GM18499 (cell line): ENCODE data around the gene TCF7L2.

ENCODE experiments used
- ATAC-seq: cut with Tn5 transposase; IDR thresholded peaks from one replicate; pipeline ENCODE4 v1.9.1; 2021; ENCODE audit warnings: moderate number of reproducible peaks; ENCODE audit not compliant: insufficient read depth, unreplicated experiment

The TCF7L2 gene

GRCh38 chr10:112949875-112950507, at the start of gene TCF7L2:
TSS of gene TCF7L2 (plus strand) at chr10:112950247. CDS start at chr10:112950757, 510 bp downstream.
- no peak for ATAC-seq

DNA sequence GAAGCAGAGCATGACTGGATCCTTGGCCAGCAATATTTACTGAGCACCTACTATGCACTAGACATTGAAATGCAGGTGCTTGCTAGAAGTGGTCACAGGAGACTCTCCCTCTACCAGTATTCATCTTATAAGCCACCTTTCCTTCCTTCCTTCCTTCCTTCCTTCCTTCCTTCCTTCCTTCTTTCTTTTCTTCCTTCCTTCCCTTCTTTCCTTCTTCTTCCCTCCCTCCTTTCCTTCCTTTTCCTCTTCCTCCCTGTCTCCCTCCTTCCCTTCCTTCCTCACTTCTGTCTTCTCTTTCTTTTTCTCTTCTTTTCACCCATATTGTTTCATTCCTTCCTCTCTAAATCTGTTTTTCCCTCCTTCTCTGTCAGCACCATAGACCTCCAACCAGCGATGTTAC, 47.3 kb upstream of the TCF7L2 start:
- ATAC-seq: no peak

GRCh38 chr10:112904000-112904399, 46.0 kb upstream of the TCF7L2 start:
- no peak for ATAC-seq

- no peak for ATAC-seq
Observed at GRCh38 chr10:112906945-112907344, 43.1 kb upstream of the TCF7L2 start.

- no peak for ATAC-seq
Observed at GRCh38 chr10:112907893-112908292, 42.2 kb upstream of the TCF7L2 start.

DNA sequence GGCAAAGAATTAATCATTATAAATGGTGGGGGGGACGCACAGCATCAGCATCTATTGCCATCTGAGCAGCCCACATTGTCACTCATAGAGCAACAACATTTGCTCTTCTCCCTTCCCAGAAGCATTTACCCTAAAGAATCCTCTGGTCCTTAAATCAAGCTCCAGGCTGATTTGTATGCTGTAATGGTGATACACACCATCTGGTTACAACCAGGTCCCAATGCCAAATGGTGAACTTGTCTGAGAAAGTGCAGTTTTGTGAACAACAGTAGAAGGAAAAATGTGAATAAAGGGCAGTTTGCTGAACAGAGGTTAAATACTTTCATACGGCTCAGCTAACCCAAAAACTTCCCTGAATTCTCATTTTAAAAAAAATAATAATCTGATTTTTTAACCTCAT, 38.8 kb upstream of the TCF7L2 start:
- no peak for ATAC-seq

- no peak for ATAC-seq
Observed at GRCh38 chr10:112912410-112912928, 37.6 kb upstream of the TCF7L2 start.

DNA sequence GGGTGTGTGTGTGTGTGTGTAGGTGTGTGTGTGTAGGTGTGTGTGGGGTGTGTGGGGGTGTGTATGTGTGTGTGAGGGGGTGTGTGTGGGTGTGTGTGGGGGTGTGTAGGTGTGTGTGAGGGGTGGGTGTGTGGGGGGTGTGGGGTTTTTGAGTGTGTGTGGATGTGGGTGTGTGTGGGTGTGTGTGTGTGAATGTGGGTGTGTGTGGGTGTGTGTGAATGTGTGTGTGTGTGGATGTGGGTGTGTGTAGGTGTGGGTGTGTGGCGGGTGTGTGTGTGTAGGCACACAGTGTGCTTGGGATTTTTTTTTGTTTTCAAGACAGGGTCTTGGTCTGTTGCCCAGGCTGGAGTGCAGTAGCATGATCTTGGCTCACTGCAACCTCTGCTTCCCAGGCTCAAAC, 36.8 kb upstream of the TCF7L2 start:
- no peak for ATAC-seq

DNA sequence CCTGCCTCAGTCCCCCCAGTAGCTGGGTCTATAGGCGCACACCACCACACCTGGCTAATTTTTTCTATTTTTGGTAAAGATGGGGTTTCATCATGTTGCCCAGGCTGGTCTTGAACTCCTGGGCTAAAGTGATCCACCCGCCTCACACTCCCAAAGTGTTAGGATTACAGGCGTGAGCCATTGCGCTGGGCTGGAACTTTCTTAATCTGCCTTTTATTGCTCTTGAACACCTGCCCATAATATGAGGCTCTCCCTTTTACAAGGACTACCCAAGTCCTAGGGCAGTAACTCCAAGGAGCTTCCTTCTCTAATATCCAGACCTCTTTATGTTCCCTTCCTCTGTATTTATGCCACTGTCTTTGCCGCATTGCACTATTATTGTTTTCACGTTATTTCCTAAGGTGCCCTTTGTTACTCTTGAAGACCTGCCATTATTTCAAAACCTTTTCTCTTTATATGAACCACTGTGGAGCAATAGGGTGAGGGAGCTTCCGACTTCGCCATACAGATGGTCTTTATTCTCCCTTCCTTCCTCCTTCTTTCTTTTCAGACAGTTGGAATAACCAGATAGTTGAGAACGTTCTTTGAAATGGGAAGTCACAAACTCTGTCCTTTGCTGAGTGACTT, 36.3 kb upstream of the TCF7L2 start:
- ATAC-seq: no peak

GRCh38 chr10:112914288-112914952, 35.6 kb upstream of the TCF7L2 start:
- ATAC-seq: no peak

DNA sequence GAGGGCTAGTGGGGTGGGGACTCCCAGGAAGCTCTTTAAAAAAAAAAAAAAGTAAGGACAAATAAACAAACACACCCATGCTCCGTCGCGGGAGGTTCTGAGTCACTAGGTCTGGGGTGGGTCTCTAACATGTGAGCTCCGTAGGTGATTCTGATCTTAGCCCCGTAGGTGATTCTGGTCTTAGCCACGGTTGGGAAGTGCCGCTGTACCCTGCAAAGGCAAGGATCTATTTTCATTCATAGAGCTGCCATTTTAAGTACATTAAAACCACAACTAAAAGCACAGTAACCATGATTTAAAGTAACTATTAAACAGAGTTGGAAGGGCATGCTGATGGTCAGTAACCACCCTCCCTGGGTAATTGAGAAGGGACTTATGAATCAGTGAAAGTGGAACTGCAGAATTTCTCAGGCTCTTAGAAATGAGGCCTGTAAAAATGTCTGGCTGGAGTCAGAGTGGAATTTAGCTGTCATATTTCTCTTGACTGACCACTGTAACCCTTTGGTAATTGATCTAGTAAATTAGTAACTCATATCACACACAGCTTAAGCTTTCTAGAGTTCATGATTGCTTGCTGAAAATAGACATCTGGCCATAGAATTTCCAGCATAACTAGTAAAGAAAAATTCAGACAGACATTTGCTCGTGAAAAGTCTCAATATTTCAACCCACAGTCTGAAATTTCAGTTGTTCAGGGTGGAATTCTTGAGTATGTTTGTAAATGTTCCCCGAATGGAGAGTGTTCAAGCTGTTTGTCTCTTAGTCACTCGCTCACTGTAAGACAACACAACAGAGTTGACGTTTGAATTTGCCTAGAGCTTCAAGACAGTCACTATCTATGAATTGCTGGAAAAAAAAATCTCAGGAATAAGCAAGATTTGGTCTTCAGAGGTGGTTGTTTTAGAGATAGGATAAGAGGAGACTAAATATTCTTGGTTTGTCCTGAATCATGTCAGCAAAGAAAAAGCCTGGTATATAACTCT, 34.2 kb upstream of the TCF7L2 start:
- ATAC-seq: no peak

- ATAC-seq: no peak
Observed at GRCh38 chr10:112917681-112918080, 32.4 kb upstream of the TCF7L2 start.

DNA sequence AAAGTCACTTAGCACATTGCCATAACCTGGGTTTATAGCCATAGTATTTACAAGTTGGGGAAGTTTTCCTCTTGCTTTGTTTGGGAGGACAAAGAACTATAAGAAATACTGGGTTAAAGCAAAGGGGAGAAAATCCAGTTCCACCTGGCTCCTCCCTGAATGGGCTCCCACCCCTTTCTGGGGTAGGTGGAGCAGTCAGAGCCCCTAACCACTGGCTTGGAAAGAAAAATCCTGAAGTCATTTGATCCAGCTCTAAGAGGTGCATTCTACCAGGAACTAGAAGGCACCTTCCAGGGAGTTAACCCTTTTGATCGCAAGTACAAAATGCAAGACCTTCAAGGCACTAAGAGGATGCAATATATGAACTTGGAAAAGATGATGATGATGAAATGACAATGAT, 31.3 kb upstream of the TCF7L2 start:
- ATAC-seq: no peak

DNA sequence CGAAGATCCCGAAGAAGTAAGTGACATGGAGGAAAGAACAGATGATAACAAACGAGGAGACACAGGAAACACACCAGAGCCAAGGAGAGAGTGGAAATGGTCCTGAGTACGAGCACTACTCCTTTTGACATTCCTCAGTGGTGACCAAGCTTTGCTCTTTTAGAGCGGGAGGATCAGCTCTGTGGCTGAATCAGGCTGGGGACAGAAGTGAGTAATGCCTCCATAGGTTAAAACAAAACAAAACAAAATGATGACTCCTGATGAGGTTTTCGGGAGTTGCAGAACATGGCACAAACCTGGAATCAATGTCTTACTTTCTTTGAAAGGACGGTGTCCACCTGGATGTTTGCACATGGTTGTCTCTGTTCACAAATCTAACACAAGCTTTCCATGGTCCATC, 30.3 kb upstream of the TCF7L2 start:
- no peak for ATAC-seq

DNA sequence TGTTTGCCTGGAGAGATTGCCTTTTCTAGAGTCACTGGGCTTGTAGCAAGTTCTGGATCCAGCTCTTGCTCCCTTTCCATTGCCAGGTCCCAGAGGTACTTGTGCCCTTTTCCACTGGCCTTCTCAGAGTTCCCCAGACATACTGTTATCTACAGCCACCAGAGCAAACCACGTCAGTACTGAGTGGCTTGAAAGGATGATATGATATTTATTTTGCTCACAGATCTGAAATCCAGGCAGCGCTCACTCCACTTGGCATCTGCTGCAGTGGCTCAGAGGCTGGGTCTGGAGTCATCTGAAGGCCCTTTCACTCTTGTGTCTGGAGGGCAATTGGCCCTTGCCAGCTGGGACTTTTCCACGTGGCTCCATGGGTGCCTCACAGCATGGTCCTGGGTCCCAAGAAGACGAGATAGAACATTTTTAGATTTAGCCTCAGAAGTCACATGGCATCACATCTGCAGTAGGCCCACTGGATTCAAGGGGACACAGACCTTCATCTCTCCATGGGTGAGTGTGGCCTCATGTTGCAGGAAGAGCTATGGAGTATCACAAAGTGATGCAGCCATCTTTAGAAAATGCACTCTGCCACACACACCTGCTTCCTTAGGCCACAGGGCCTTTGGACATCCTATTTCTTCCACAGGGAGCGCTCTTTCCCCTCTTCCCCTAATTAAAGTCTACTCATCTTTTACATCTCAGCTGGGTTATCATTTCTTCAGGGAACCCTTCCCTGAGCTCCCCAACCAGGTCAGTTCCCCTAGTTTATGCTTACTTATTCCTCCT, 22.9 kb upstream of the TCF7L2 start:
- no peak for ATAC-seq

DNA sequence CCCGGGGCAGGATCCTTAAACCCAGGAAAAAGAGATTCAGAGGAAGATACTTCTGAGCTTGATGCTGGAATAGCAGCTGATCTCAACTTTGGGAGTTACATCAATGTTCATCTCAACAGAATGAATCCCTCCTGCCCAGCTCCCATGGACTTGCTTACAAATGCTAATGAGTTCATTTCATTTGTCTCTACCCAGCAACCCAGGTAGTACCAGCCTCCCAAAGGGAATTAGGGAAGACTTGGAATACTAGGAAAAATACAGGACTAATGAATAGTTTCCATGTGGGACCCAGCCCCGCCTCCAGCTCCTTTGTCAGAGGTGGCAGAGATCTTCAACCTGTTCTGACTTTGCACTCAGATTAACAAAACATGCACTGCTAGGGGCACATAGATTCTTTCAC, 22.1 kb upstream of the TCF7L2 start:
- no peak for ATAC-seq

GRCh38 chr10:112932658-112933057, 17.4 kb upstream of the TCF7L2 start:
- no peak for ATAC-seq

GRCh38 chr10:112934193-112934592, 15.9 kb upstream of the TCF7L2 start:
- ATAC-seq: no peak

- no peak for ATAC-seq
Observed at GRCh38 chr10:112938808-112939482, 11.1 kb upstream of the TCF7L2 start.
